ENCODE measurements around the gene TMEM86A. TPM values are rescaled to one million over a fixed set of nuclear protein-coding genes. Genes with fewer than 3 reads are reported as not detected.

The TMEM86A gene
- total and polyA plus RNA-seq, 2 of the 13 experiments (the other 11 are each of a cell fraction or from before 2014, with no cell fraction given): 0.03 to 0.07 TPM

GRCh38 chr11:18750944-18751343, 52.4 kb downstream of the TMEM86A start (continued):
- TF ChIP-seq, protein P1, sequence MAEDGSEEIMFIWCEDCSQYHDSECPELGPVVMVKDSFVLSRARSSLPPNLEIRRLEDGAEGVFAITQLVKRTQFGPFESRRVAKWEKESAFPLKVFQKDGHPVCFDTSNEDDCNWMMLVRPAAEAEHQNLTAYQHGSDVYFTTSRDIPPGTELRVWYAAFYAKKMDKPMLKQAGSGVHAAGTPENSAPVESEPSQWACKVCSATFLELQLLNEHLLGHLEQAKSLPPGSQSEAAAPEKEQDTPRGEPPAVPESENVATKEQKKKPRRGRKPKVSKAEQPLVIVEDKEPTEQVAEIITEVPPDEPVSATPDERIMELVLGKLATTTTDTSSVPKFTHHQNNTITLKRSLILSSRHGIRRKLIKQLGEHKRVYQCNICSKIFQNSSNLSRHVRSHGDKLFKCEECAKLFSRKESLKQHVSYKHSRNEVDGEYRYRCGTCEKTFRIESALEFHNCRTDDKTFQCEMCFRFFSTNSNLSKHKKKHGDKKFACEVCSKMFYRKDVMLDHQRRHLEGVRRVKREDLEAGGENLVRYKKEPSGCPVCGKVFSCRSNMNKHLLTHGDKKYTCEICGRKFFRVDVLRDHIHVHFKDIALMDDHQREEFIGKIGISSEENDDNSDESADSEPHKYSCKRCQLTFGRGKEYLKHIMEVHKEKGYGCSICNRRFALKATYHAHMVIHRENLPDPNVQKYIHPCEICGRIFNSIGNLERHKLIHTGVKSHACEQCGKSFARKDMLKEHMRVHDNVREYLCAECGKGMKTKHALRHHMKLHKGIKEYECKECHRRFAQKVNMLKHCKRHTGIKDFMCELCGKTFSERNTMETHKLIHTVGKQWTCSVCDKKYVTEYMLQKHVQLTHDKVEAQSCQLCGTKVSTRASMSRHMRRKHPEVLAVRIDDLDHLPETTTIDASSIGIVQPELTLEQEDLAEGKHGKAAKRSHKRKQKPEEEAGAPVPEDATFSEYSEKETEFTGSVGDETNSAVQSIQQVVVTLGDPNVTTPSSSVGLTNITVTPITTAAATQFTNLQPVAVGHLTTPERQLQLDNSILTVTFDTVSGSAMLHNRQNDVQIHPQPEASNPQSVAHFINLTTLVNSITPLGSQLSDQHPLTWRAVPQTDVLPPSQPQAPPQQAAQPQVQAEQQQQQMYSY (CRISPR knock-in tag; IDR thresholded peaks at IDR 0.05): no peak

GRCh38 chr11:18752502-18752901, 53.9 kb downstream of the TMEM86A start:
- no peak overlapping the region for H3K27ac ChIP-seq (ENCODE audit: extremely low read length, insufficient read depth, low read length)
- FAIRE-seq: no peak
- H3K79me2 ChIP-seq (ENCODE audit: insufficient read depth, low read length): no peaks in the 10 kb centered on the region
- BruUV-seq (replicated peaks): no TSS peak
- H3K4me1 ChIP-seq (ENCODE audit: insufficient read depth, low read length): peaks cover 12% of the 10 kb centered on the region
- H4K20me1 ChIP-seq (ENCODE audit: insufficient read depth, low read length): no peaks in the 10 kb centered on the region
- no peak overlapping the region for H3K4me2 ChIP-seq (ENCODE audit: low read depth, low read length)
- WGBS (ENCODE audit: low lambda C conversion rate): 3% methylated on average over 3 of the region's 3 CpGs
- CTCF ChIA-PET (ENCODE audit: low intra/inter-chr PET ratio, low total read pairs): no interaction called here
- peaks cover 4 to 35% of the 10 kb centered on the region in 2 experiments; a peak in 4 of 5 replicates for H3K27me3 ChIP-seq (ENCODE audit: control insufficient read depth in 1 of 2, insufficient read depth in 2 of 2, low read length in 2 of 2)
- POLR2A ChIA-PET: no interaction called here
- no peak overlapping the region for H3K9ac ChIP-seq (ENCODE audit: insufficient read depth, low read depth, low read length)
- no peaks in the 10 kb centered on the region for H3K9me3 ChIP-seq (ENCODE audit: low read length)
- ATAC-seq: no peak
- in situ Hi-C loops (cut with HindIII; ENCODE audit: extremely low pct_ligation_motif_present, low pct_unique_long_range_greater_than_20kb): no loop called here
- H2AFZ ChIP-seq (ENCODE audit: low read length): no peak overlapping the region
- no peaks in the 10 kb centered on the region for H3K36me3 ChIP-seq (replicated peaks in 1 of 2; ENCODE audit: control insufficient read depth in 1 of 2, insufficient read depth in 2 of 2, low read length in 2 of 2)
- no peak overlapping the region for H3K4me3 ChIP-seq (replicated peaks in 1 of 3; ENCODE audit: insufficient read depth in 1 of 3, low read depth in 2 of 3, low read length in 3 of 3)
- DNase-seq (ENCODE audit: low spot score): no peak
- intact Hi-C loops (cut with micrococcal nuclease; ENCODE audit: unreplicated experiment): no loop called here
- TF ChIP-seq, protein P2, sequence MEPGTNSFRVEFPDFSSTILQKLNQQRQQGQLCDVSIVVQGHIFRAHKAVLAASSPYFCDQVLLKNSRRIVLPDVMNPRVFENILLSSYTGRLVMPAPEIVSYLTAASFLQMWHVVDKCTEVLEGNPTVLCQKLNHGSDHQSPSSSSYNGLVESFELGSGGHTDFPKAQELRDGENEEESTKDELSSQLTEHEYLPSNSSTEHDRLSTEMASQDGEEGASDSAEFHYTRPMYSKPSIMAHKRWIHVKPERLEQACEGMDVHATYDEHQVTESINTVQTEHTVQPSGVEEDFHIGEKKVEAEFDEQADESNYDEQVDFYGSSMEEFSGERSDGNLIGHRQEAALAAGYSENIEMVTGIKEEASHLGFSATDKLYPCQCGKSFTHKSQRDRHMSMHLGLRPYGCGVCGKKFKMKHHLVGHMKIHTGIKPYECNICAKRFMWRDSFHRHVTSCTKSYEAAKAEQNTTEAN (CRISPR knock-in tag; conservative IDR thresholded peaks at IDR 0.05): no peak
- no peak for TF ChIP-seq MTA1 (CRISPR knock-in tag; IDR thresholded peaks at IDR 0.05; ENCODE audit: borderline replicate concordance)
- no peak for TF ChIP-seq ZUFSP (CRISPR knock-in tag; IDR thresholded peaks at IDR 0.05; ENCODE audit: borderline replicate concordance)
- no peak for TF ChIP-seq GATAD2A (CRISPR knock-in tag; IDR thresholded peaks at IDR 0.05)
- TF ChIP-seq PRMT3 (CRISPR knock-in tag; IDR thresholded peaks at IDR 0.05; ENCODE audit: borderline replicate concordance, low read depth): no peak
- TF ChIP-seq, protein P3, sequence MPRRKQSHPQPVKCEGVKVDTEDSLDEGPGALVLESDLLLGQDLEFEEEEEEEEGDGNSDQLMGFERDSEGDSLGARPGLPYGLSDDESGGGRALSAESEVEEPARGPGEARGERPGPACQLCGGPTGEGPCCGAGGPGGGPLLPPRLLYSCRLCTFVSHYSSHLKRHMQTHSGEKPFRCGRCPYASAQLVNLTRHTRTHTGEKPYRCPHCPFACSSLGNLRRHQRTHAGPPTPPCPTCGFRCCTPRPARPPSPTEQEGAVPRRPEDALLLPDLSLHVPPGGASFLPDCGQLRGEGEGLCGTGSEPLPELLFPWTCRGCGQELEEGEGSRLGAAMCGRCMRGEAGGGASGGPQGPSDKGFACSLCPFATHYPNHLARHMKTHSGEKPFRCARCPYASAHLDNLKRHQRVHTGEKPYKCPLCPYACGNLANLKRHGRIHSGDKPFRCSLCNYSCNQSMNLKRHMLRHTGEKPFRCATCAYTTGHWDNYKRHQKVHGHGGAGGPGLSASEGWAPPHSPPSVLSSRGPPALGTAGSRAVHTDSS (CRISPR knock-in tag; conservative IDR thresholded peaks at IDR 0.05): no peak
- no peak for TF ChIP-seq FOXP1 (IDR thresholded peaks at IDR 0.05)
- TF ChIP-seq FOXP1 (CRISPR knock-in tag; IDR thresholded peaks at IDR 0.05): no peak
- TF ChIP-seq GTF2F1 (IDR thresholded peaks at IDR 0.05; ENCODE audit: low read length): no peak
- no peak for TF ChIP-seq ZNF503 (CRISPR knock-in tag; IDR thresholded peaks at IDR 0.05)
- no peak for TF ChIP-seq TBP (CRISPR knock-in tag; IDR thresholded peaks at IDR 0.05)
- TF ChIP-seq ZNF737 (CRISPR knock-in tag; IDR thresholded peaks at IDR 0.05; ENCODE audit: borderline replicate concordance): no peak
- no peak for TF ChIP-seq YEATS2 (CRISPR knock-in tag; IDR thresholded peaks at IDR 0.05; ENCODE audit: borderline replicate concordance)
